PC-9 (cell line): ENCODE data around the gene MYB.

ENCODE experiments used
- CTCF ChIP-seq: fragments of 200-600 bp; sonication (generic); conservative IDR thresholded peaks from 2 replicates; pipeline ENCODE4 v1.6.1; 2017; ENCODE audit warnings: mixed run types, antibody characterized with exemption, mild to moderate bottlenecking, moderate library complexity
- EZH2 ChIP-seq: fragments of 200-600 bp; sonication (generic); IDR thresholded peaks from 2 replicates; pipeline ENCODE4 v1.8.0; 2017; ENCODE audit warnings: antibody characterized with exemption, low read depth

- no peak for TF ChIP-seq CTCF
- no peak for TF ChIP-seq EZH2
Measured at GRCh38 chr6:135236319-135236718, 55.2 kb downstream of the MYB start.
